RPMI8226 (cell line): Measurements from ENCODE around the gene LRRC53.

ENCODE experiments used
- DNase-seq: peaks from one replicate; pipeline ENCODE4 v3.0.0-alpha.2; 2015

Gene LRRC53

GRCh38 chr1:74486036-74486435 is 26.4 kb downstream of the LRRC53 start:
- no peak for DNase-seq

GRCh38 chr1:74485622-74486021 is 26.8 kb downstream of the LRRC53 start:
- no peak for DNase-seq

- no peak for DNase-seq
Observed at GRCh38 chr1:74481607-74482006, 30.8 kb downstream of the LRRC53 start.

GRCh38 chr1:74480068-74480467 is 32.3 kb downstream of the LRRC53 start:
- no peak for DNase-seq

GRCh38 chr1:74478979-74479378 is 33.4 kb downstream of the LRRC53 start:
- DNase-seq: no peak

GRCh38 chr1:74474585-74474984 is 37.8 kb downstream of the LRRC53 start:
- DNase-seq: no peak

- DNase-seq: no peak
Observed at GRCh38 chr1:74471470-74471869, 40.9 kb downstream of the LRRC53 start.

- no peak for DNase-seq
Observed at GRCh38 chr1:74470936-74471335, 41.5 kb downstream of the LRRC53 start.

- DNase-seq: no peak
Observed at GRCh38 chr1:74470251-74470650, 42.2 kb downstream of the LRRC53 start.

GRCh38 chr1:74468982-74469603 is 43.3 kb downstream of the LRRC53 start:
- DNase-seq: peak; percentile 12

GRCh38 chr1:74467786-74468377 is 44.5 kb downstream of the LRRC53 start:
- no peak for DNase-seq

- DNase-seq: no peak
Observed at GRCh38 chr1:74465193-74465681, 47.2 kb downstream of the LRRC53 start.

- DNase-seq: no peak
Observed at GRCh38 chr1:74464037-74464436, 48.4 kb downstream of the LRRC53 start.

- DNase-seq: no peak
Observed at GRCh38 chr1:74463333-74463988, 49.0 kb downstream of the LRRC53 start.

- DNase-seq: no peak
Observed at GRCh38 chr1:74457253-74457652, 55.2 kb downstream of the LRRC53 start.

- no peak for DNase-seq
Observed at GRCh38 chr1:74455390-74455789, 57.0 kb downstream of the LRRC53 start.

GRCh38 chr1:74453277-74453676 is 59.1 kb downstream of the LRRC53 start:
- DNase-seq: no peak

GRCh38 chr1:74452035-74452434 is 60.4 kb downstream of the LRRC53 start:
- DNase-seq: no peak

GRCh38 chr1:74437035-74437434 is 75.4 kb downstream of the LRRC53 start:
- DNase-seq: no peak

- DNase-seq: no peak
Observed at GRCh38 chr1:74436078-74436477, 76.3 kb downstream of the LRRC53 start.

GRCh38 chr1:74434321-74434720 is 78.1 kb downstream of the LRRC53 start:
- no peak for DNase-seq

GRCh38 chr1:74432325-74432724 is 80.1 kb downstream of the LRRC53 start:
- DNase-seq: no peak

GRCh38 chr1:74431531-74431930 is 80.9 kb downstream of the LRRC53 start:
- DNase-seq: no peak

- DNase-seq: no peak
Observed at GRCh38 chr1:74430342-74430934, 82.0 kb downstream of the LRRC53 start.
